ENCODE measurements around the gene LHFPL6.

LHFPL6 gene

GRCh38 chr13:39547108-39547507 lies 55.9 kb downstream of the LHFPL6 start:
- peaks cover 6% of the 10 kb centered on the region; the same call in 1 of the 2 replicates for H3K9me3 ChIP-seq (ENCODE audit: insufficient read depth, low read depth, low read length)
- H3K27ac ChIP-seq (ENCODE audit: low read length): no peak overlapping the region
- no peak overlapping the region for H3K9ac ChIP-seq (ENCODE audit: low read depth, low read length)
- H3K36me3 ChIP-seq (ENCODE audit: insufficient read depth, low read depth, low read length): no peaks in the 10 kb centered on the region
- H3K4me1 ChIP-seq (ENCODE audit: insufficient read depth, low read length): peaks cover 12% of the 10 kb centered on the region
- no peaks in the 10 kb centered on the region for H3K27me3 ChIP-seq (ENCODE audit: insufficient read depth, low read length)
- no peak overlapping the region for H3K4me3 ChIP-seq (ENCODE audit: low read length)

GRCh38 chr13:39542361-39542760 lies 60.6 kb downstream of the LHFPL6 start:
- no peak overlapping the region for H3K4me3 ChIP-seq (ENCODE audit: low read length)
- H3K9me3 ChIP-seq (ENCODE audit: insufficient read depth, low read depth, low read length): no peaks in the 10 kb centered on the region
- H3K4me1 ChIP-seq (ENCODE audit: insufficient read depth, low read length): peaks cover 12% of the 10 kb centered on the region
- H3K27me3 ChIP-seq (ENCODE audit: insufficient read depth, low read length): no peaks in the 10 kb centered on the region
- no peaks in the 10 kb centered on the region for H3K36me3 ChIP-seq (ENCODE audit: insufficient read depth, low read depth, low read length)
- H3K9ac ChIP-seq (ENCODE audit: low read depth, low read length): no peak overlapping the region
- H3K27ac ChIP-seq (ENCODE audit: low read length): no peak overlapping the region

- H3K36me3 ChIP-seq (ENCODE audit: insufficient read depth, low read depth, low read length): no peaks in the 10 kb centered on the region
- no peak overlapping the region for H3K27ac ChIP-seq (ENCODE audit: low read length)
- H3K27me3 ChIP-seq (ENCODE audit: insufficient read depth, low read length): no peaks in the 10 kb centered on the region
- H3K9ac ChIP-seq (ENCODE audit: low read depth, low read length): no peak overlapping the region
- H3K4me1 ChIP-seq (ENCODE audit: insufficient read depth, low read length): peaks cover under 1% of the 10 kb centered on the region; the same call in 1 of the 2 replicates
- H3K4me3 ChIP-seq (ENCODE audit: low read length): no peak overlapping the region
- no peaks in the 10 kb centered on the region for H3K9me3 ChIP-seq (ENCODE audit: insufficient read depth, low read depth, low read length)
Observed at GRCh38 chr13:39540929-39541605, 61.9 kb downstream of the LHFPL6 start.

GRCh38 chr13:39538816-39539790 lies 63.9 kb downstream of the LHFPL6 start:
- Histone ChIP-seq H3K4me1 (ENCODE audit: insufficient read depth, low read length) (no peaks in the 10 kb centered on the region), H3K9ac (ENCODE audit: low read depth, low read length) (no peak overlapping the region), H3K27me3 (ENCODE audit: insufficient read depth, low read length) (no peaks in the 10 kb centered on the region), H3K36me3 (ENCODE audit: insufficient read depth, low read depth, low read length) (no peaks in the 10 kb centered on the region), H3K9me3 (ENCODE audit: insufficient read depth, low read depth, low read length) (no peaks in the 10 kb centered on the region), H3K4me3 (ENCODE audit: low read length) (no peak overlapping the region), H3K27ac (ENCODE audit: low read length) (no peak overlapping the region)

- no peaks in the 10 kb centered on the region for H3K4me1 ChIP-seq (ENCODE audit: insufficient read depth, low read length)
- no peaks in the 10 kb centered on the region for H3K27me3 ChIP-seq (ENCODE audit: insufficient read depth, low read length)
- H3K9ac ChIP-seq (ENCODE audit: low read depth, low read length): no peak overlapping the region
- H3K9me3 ChIP-seq (ENCODE audit: insufficient read depth, low read depth, low read length): no peaks in the 10 kb centered on the region
- H3K36me3 ChIP-seq (ENCODE audit: insufficient read depth, low read depth, low read length): no peaks in the 10 kb centered on the region
- H3K27ac ChIP-seq (ENCODE audit: low read length): no peak overlapping the region
- no peak overlapping the region for H3K4me3 ChIP-seq (ENCODE audit: low read length)
Observed at GRCh38 chr13:39536906-39537305, 66.1 kb downstream of the LHFPL6 start.

- Histone ChIP-seq H3K9me3 (ENCODE audit: insufficient read depth, low read depth, low read length) (no peaks in the 10 kb centered on the region), H3K4me1 (ENCODE audit: insufficient read depth, low read length) (no peaks in the 10 kb centered on the region; the same call in 1 of the 2 replicates), H3K4me3 (ENCODE audit: low read length) (no peak overlapping the region), H3K27ac (ENCODE audit: low read length) (no peak overlapping the region), H3K27me3 (ENCODE audit: insufficient read depth, low read length) (no peaks in the 10 kb centered on the region), H3K9ac (ENCODE audit: low read depth, low read length) (no peak overlapping the region), H3K36me3 (ENCODE audit: insufficient read depth, low read depth, low read length) (no peaks in the 10 kb centered on the region)
Observed at GRCh38 chr13:39536274-39536673, 66.7 kb downstream of the LHFPL6 start.

GRCh38 chr13:39533651-39534150 lies 69.3 kb downstream of the LHFPL6 start:
- no peak overlapping the region for H3K9ac ChIP-seq (ENCODE audit: low read depth, low read length)

GRCh38 chr13:39531646-39532045 lies 71.3 kb downstream of the LHFPL6 start:
- no peak overlapping the region for H3K9ac ChIP-seq (ENCODE audit: low read depth, low read length)
- H3K9me3 ChIP-seq (ENCODE audit: insufficient read depth, low read depth, low read length): no peaks in the 10 kb centered on the region
- H3K36me3 ChIP-seq (ENCODE audit: insufficient read depth, low read depth, low read length): no peaks in the 10 kb centered on the region
- no peak overlapping the region for H3K27ac ChIP-seq (ENCODE audit: low read length)
- H3K4me1 ChIP-seq (ENCODE audit: insufficient read depth, low read length): peaks cover 5% of the 10 kb centered on the region; the same call in 1 of the 2 replicates
- no peak overlapping the region for H3K4me3 ChIP-seq (ENCODE audit: low read length)
- no peaks in the 10 kb centered on the region for H3K27me3 ChIP-seq (ENCODE audit: insufficient read depth, low read length)

More at GRCh38 chr13:39533651-39534150, 69.3 kb downstream of the LHFPL6 start:
- Histone ChIP-seq H3K9me3 (ENCODE audit: insufficient read depth, low read depth, low read length) (no peaks in the 10 kb centered on the region), H3K27ac (ENCODE audit: low read length) (no peak overlapping the region), H3K27me3 (ENCODE audit: insufficient read depth, low read length) (no peaks in the 10 kb centered on the region), H3K4me3 (ENCODE audit: low read length) (no peak overlapping the region), H3K36me3 (ENCODE audit: insufficient read depth, low read depth, low read length) (no peaks in the 10 kb centered on the region), H3K4me1 (ENCODE audit: insufficient read depth, low read length) (peaks cover 5% of the 10 kb centered on the region; the same call in 1 of the 2 replicates)

GRCh38 chr13:39530916-39531315 lies 72.1 kb downstream of the LHFPL6 start:
- no peak overlapping the region for H3K27ac ChIP-seq (ENCODE audit: low read length)
- no peaks in the 10 kb centered on the region for H3K27me3 ChIP-seq (ENCODE audit: insufficient read depth, low read length)
- no peaks in the 10 kb centered on the region for H3K9me3 ChIP-seq (ENCODE audit: insufficient read depth, low read depth, low read length)
- no peak overlapping the region for H3K4me3 ChIP-seq (ENCODE audit: low read length)
- H3K9ac ChIP-seq (ENCODE audit: low read depth, low read length): no peak overlapping the region
- H3K36me3 ChIP-seq (ENCODE audit: insufficient read depth, low read depth, low read length): no peaks in the 10 kb centered on the region
- H3K4me1 ChIP-seq (ENCODE audit: insufficient read depth, low read length): peaks cover 5% of the 10 kb centered on the region; the same call in 1 of the 2 replicates

GRCh38 chr13:39528661-39528980 lies 74.4 kb downstream of the LHFPL6 start:
- H3K9me3 ChIP-seq (ENCODE audit: insufficient read depth, low read depth, low read length): no peaks in the 10 kb centered on the region
- H3K36me3 ChIP-seq (ENCODE audit: insufficient read depth, low read depth, low read length): no peaks in the 10 kb centered on the region
- no peak overlapping the region for H3K27ac ChIP-seq (ENCODE audit: low read length)
- no peak overlapping the region for H3K4me3 ChIP-seq (ENCODE audit: low read length)
- H3K4me1 ChIP-seq (ENCODE audit: insufficient read depth, low read length): peaks cover 5% of the 10 kb centered on the region; the same call in 1 of the 2 replicates
- no peaks in the 10 kb centered on the region for H3K27me3 ChIP-seq (ENCODE audit: insufficient read depth, low read length)
- no peak overlapping the region for H3K9ac ChIP-seq (ENCODE audit: low read depth, low read length)

- Histone ChIP-seq H3K27ac (ENCODE audit: low read length) (no peak overlapping the region), H3K36me3 (ENCODE audit: insufficient read depth, low read depth, low read length) (no peaks in the 10 kb centered on the region), H3K9ac (ENCODE audit: low read depth, low read length) (no peak overlapping the region), H3K4me3 (ENCODE audit: low read length) (no peak overlapping the region), H3K4me1 (ENCODE audit: insufficient read depth, low read length) (peaks cover 5% of the 10 kb centered on the region; the same call in 1 of the 2 replicates), H3K27me3 (ENCODE audit: insufficient read depth, low read length) (no peaks in the 10 kb centered on the region), H3K9me3 (ENCODE audit: insufficient read depth, low read depth, low read length) (no peaks in the 10 kb centered on the region)
Observed at GRCh38 chr13:39527961-39528660, 74.9 kb downstream of the LHFPL6 start.
